GM18499 (cell line): Measurements from ENCODE around the gene LRIT3.
"Not testable (repeated sequence)": the region's sequence is repeated elsewhere in the genome, so short reads cannot be mapped to it uniquely, and the experiment has no call there.

ENCODE experiments used
- ATAC-seq: cut with Tn5 transposase; IDR thresholded peaks from one replicate; pipeline ENCODE4 v1.9.1; 2021; ENCODE audit warnings: moderate number of reproducible peaks; ENCODE audit not compliant: insufficient read depth, unreplicated experiment

LRIT3 gene

GRCh38 chr4:109846395-109847098 lies 1.4 kb upstream of the LRIT3 start:
- ATAC-seq, result no peak

GRCh38 chr4:109848501-109848900 lies 594 bp downstream of the LRIT3 start:
- ATAC-seq, result no peak

- ATAC-seq, result no peak
Observed at GRCh38 chr4:109850601-109851000, 2.7 kb downstream of the LRIT3 start.

GRCh38 chr4:109859426-109860300 lies 11.8 kb downstream of the LRIT3 start:
- not testable (repeated sequence) for ATAC-seq

- no peak for ATAC-seq
Observed at GRCh38 chr4:109861271-109861670, 13.4 kb downstream of the LRIT3 start.

- ATAC-seq, result no peak
Observed at GRCh38 chr4:109861916-109862511, 14.1 kb downstream of the LRIT3 start.

GRCh38 chr4:109864134-109864533 lies 16.2 kb downstream of the LRIT3 start:
- ATAC-seq, result no peak

GRCh38 chr4:109870061-109870460 lies 22.2 kb downstream of the LRIT3 start:
- ATAC-seq, result no peak

- no peak for ATAC-seq
Observed at GRCh38 chr4:109872065-109872464, 24.2 kb downstream of the LRIT3 start.

GRCh38 chr4:109872950-109873656 lies 25.2 kb downstream of the LRIT3 start:
- ATAC-seq, result no peak

GRCh38 chr4:109873791-109874514 lies 26.0 kb downstream of the LRIT3 start:
- ATAC-seq, result no peak

- no peak for ATAC-seq
Observed at GRCh38 chr4:109875106-109875505, 27.2 kb downstream of the LRIT3 start.

- ATAC-seq, result not testable (repeated sequence)
Observed at GRCh38 chr4:109875553-109875952, 27.6 kb downstream of the LRIT3 start.

- ATAC-seq, result no peak
Observed at GRCh38 chr4:109876634-109877265, 28.8 kb downstream of the LRIT3 start.

- peak; percentile 94 for ATAC-seq
Observed at GRCh38 chr4:109877400-109877799, 29.5 kb downstream of the LRIT3 start.

GRCh38 chr4:109878355-109878754 lies 30.4 kb downstream of the LRIT3 start:
- no peak for ATAC-seq

- ATAC-seq, result no peak
Observed at GRCh38 chr4:109879081-109879480, 31.2 kb downstream of the LRIT3 start.

GRCh38 chr4:109879636-109880314 lies 31.9 kb downstream of the LRIT3 start:
- ATAC-seq, result no peak

GRCh38 chr4:109886303-109886702 lies 38.4 kb downstream of the LRIT3 start:
- ATAC-seq, result no peak
